Measurements from ENCODE around the gene CTNND2. TPM values are rescaled to one million over a fixed set of nuclear protein-coding genes. Genes with fewer than 3 reads are reported as not detected.

CTNND2 gene
- total and polyA plus RNA-seq, 9 of the 15 experiments (the other 6 are each of a cell fraction or from before 2014, with no cell fraction given), result 0.03 to 0.35 TPM; not detected in 7

- TF ChIP-seq MEF2A (IDR thresholded peaks at IDR 0.05; ENCODE audit: control insufficient read depth, low read depth, low read length) (no peak), NKRF (IDR thresholded peaks at IDR 0.05; ENCODE audit: borderline replicate concordance) (no peak), BRF2 (IDR thresholded peaks at IDR 0.05; ENCODE audit: borderline replicate concordance, insufficient read depth, insufficient read length) (no peak), ATF1 (CRISPR knock-in tag; IDR thresholded peaks at IDR 0.05) (no peak), ATF1 (tag; IDR thresholded peaks at IDR 0.05) (no peak), TSC22D4 (tag; IDR thresholded peaks at IDR 0.05) (no peak), ZZZ3 (IDR thresholded peaks at IDR 0.05) (no peak), KDM5B (IDR thresholded peaks at IDR 0.05; ENCODE audit: insufficient replicate concordance, low read depth, low read length) (no peak), TCFL5 (CRISPR knock-in tag; conservative IDR thresholded peaks at IDR 0.05) (no peak), WHSC1 (IDR thresholded peaks at IDR 0.05; ENCODE audit: low read length) (no peak), ZNF766 (CRISPR knock-in tag; conservative IDR thresholded peaks at IDR 0.05) (no peak)
Measured at GRCh38 chr5:11476866-11477265, 427.4 kb downstream of the CTNND2 start (continued).

Data from K562 (cell line).